NCI-H187 (cell line): ENCODE results near the gene SCAF8.

Experiments
- DNase-seq, 2 experiments: peaks; one replicate each; lab custom pipeline; 2025; lab: John Stamatoyannopoulos, UW

SCAF8 gene

GRCh38 chr6:154839546-154839945 lies 106.3 kb downstream of the SCAF8 start:
- no peak for DNase-seq

- no peak for DNase-seq
Measured at GRCh38 chr6:154840363-154840762, 107.1 kb downstream of the SCAF8 start.

GRCh38 chr6:154841109-154841508 lies 107.9 kb downstream of the SCAF8 start:
- DNase-seq: no peak

GRCh38 chr6:154842833-154843232 lies 109.6 kb downstream of the SCAF8 start:
- no peak for DNase-seq

- no peak for DNase-seq
Measured at GRCh38 chr6:154847318-154847717, 114.1 kb downstream of the SCAF8 start.

- DNase-seq: no peak
Measured at GRCh38 chr6:154848580-154848979, 115.4 kb downstream of the SCAF8 start.

- DNase-seq: no peak
Measured at GRCh38 chr6:154849475-154849874, 116.3 kb downstream of the SCAF8 start.

GRCh38 chr6:154852687-154853086 lies 119.5 kb downstream of the SCAF8 start:
- no peak for DNase-seq

GRCh38 chr6:154857529-154857928 lies 124.3 kb downstream of the SCAF8 start:
- no peak for DNase-seq

- no peak for DNase-seq
Measured at GRCh38 chr6:154861825-154862224, 128.6 kb downstream of the SCAF8 start.

- no peak for DNase-seq
Measured at GRCh38 chr6:154862536-154862935, 129.3 kb downstream of the SCAF8 start.

GRCh38 chr6:154864066-154864430 lies 130.8 kb downstream of the SCAF8 start:
- DNase-seq: no peak

- DNase-seq: no peak
Measured at GRCh38 chr6:154865291-154865690, 132.1 kb downstream of the SCAF8 start.

GRCh38 chr6:154868143-154868594 lies 135.0 kb downstream of the SCAF8 start:
- peak in 1 of 2 experiments; percentile 26 for DNase-seq

- DNase-seq: peak; percentile 59 to 71
Measured at GRCh38 chr6:154872542-154873114, 139.4 kb downstream of the SCAF8 start.

- no peak for DNase-seq
Measured at GRCh38 chr6:154873546-154873945, 140.3 kb downstream of the SCAF8 start.

GRCh38 chr6:154874773-154875592 lies 141.8 kb downstream of the SCAF8 start:
- DNase-seq: no peak

- DNase-seq: no peak
Measured at GRCh38 chr6:154876486-154877280, 143.5 kb downstream of the SCAF8 start.

GRCh38 chr6:154878871-154879491 lies 145.8 kb downstream of the SCAF8 start:
- no peak for DNase-seq

- no peak for DNase-seq
Measured at GRCh38 chr6:154882107-154882506, 148.9 kb downstream of the SCAF8 start.
